GM19043 (cell line): ENCODE measurements around the gene ARHGAP29.

Experiments
- ATAC-seq: cut with Tn5 transposase; IDR thresholded peaks from one replicate; pipeline ENCODE4 v1.9.1; 2021; ENCODE audit warnings: low read depth; ENCODE audit not compliant: unreplicated experiment

The ARHGAP29 gene

GRCh38 chr1:94130851-94131595 lies 106.4 kb downstream of the ARHGAP29 start:
- no peak for ATAC-seq

GRCh38 chr1:94126651-94127050 lies 110.7 kb downstream of the ARHGAP29 start:
- no peak for ATAC-seq

GRCh38 chr1:94125551-94126514 lies 111.6 kb downstream of the ARHGAP29 start:
- ATAC-seq: no peak

GRCh38 chr1:94124538-94124937 lies 112.8 kb downstream of the ARHGAP29 start:
- no peak for ATAC-seq

- ATAC-seq: no peak
These were observed 115.0 kb downstream of the ARHGAP29 start for GRCh38 chr1:94122201-94122970.
